Inflammatory macrophage treated with lipopolysaccharide for 4 hours (primary cell): Measurements from ENCODE around the gene ANKRD10.

Source experiments
- DNase-seq: peaks from one replicate; pipeline ENCODE4 v3.0.0-alpha.2; 2020

ANKRD10 gene

GRCh38 chr13:110828705-110829104, 86.2 kb downstream of the ANKRD10 start:
- no peak for DNase-seq
